Liver (tissue), 9 donors: ENCODE results near the gene ZNF738. TPM values are rescaled to one million over a fixed set of nuclear protein-coding genes. Genes with fewer than 3 reads are reported as not detected.
"Not testable (repeated sequence)": the region's sequence is repeated elsewhere in the genome, so short reads cannot be mapped to it uniquely, and the experiment has no call there.

Source experiments
- DNase-seq: peaks from one replicate; pipeline ENCODE4 v3.0.0-alpha.2; 2017; ENCODE audit warnings: low spot score
- H3K27ac ChIP-seq, 2 donors: one replicate each; pipeline ENCODE4 v1.7.0; 2013; ENCODE audit warnings: inconsistent platforms in 2 of 2, low read length in 2 of 2, control low read depth in 1 of 2, low read depth in 1 of 2, mild to moderate bottlenecking in 1 of 2
- H3K27me3 ChIP-seq, 4 donors: one replicate each; pipeline versions ENCODE4 v1.6.1 to v1.7.0; 2013; ENCODE audit warnings: low read length in 3 of 4, inconsistent platforms in 1 of 4, mild to moderate bottlenecking in 1 of 4, moderate library complexity in 1 of 4; ENCODE audit not compliant: control insufficient read depth in 4 of 4, insufficient read depth in 4 of 4
- H3K36me3 ChIP-seq, 4 donors: one replicate each; pipeline versions ENCODE4 v1.6.1 to v1.7.0; 2013; ENCODE audit warnings: low read length in 3 of 4, mild to moderate bottlenecking in 3 of 4, low read depth in 1 of 4, moderate library complexity in 1 of 4; ENCODE audit not compliant: control insufficient read depth in 4 of 4, insufficient read depth in 3 of 4
- H3K4me1 ChIP-seq, 4 donors: one replicate each; pipeline versions ENCODE4 v1.6.1 to v1.7.0; 2013; ENCODE audit warnings: low read length in 3 of 4, mild to moderate bottlenecking in 3 of 4, moderate library complexity in 1 of 4; ENCODE audit not compliant: control insufficient read depth in 4 of 4, insufficient read depth in 4 of 4
- H3K4me3 ChIP-seq, 3 donors: one replicate each; pipeline versions ENCODE4 v1.6.1 to v1.7.0; 2013; ENCODE audit warnings: low read length in 3 of 3, control low read depth in 1 of 3, low read depth in 1 of 3, mild to moderate bottlenecking in 1 of 3
- H3K9ac ChIP-seq, 2 donors: one replicate each; pipeline ENCODE4 v1.7.0; 2013; ENCODE audit warnings: low read length in 2 of 2, mild to moderate bottlenecking in 2 of 2, moderate library complexity in 2 of 2, control low read depth in 1 of 2, low read depth in 1 of 2
- H3K9me3 ChIP-seq, 4 donors: one replicate each; pipeline versions ENCODE4 v1.6.1 to v1.7.0; 2013; ENCODE audit warnings: low read length in 3 of 4; ENCODE audit not compliant: control insufficient read depth in 4 of 4
- EGR1 ChIP-seq, 2 donors: IDR thresholded peaks; 2 replicates each; pipeline ENCODE4 v1.6.1; 2016 to 2018; ENCODE audit warnings: antibody characterized with exemption in 2 of 2, low read depth in 2 of 2
- FOXA1 ChIP-seq: IDR thresholded peaks from 2 replicates; pipeline ENCODE4 v1.6.1; 2016; ENCODE audit warnings: antibody characterized with exemption
- FOXA2 ChIP-seq: IDR thresholded peaks from 2 replicates; pipeline ENCODE4 v1.6.1; 2016; ENCODE audit warnings: antibody characterized with exemption
- GABPA ChIP-seq, 2 donors: IDR thresholded peaks in 1 of 2; conservative IDR thresholded peaks in 1 of 2; 2 replicates each; pipeline ENCODE4 v1.6.1; 2016; ENCODE audit warnings: antibody characterized with exemption in 2 of 2, mild to moderate bottlenecking in 1 of 2, moderate library complexity in 1 of 2
- HNF4A ChIP-seq, 2 donors: conservative IDR thresholded peaks; 2 replicates each; pipeline ENCODE4 v1.6.1; 2016; ENCODE audit warnings: antibody characterized with exemption in 2 of 2, mild to moderate bottlenecking in 2 of 2
- HNF4G ChIP-seq: IDR thresholded peaks from 2 replicates; pipeline ENCODE4 v1.6.1; 2016; ENCODE audit warnings: antibody characterized with exemption
- JUND ChIP-seq, 2 donors: IDR thresholded peaks; 2 replicates each; pipeline ENCODE4 v1.6.1; 2016; ENCODE audit warnings: antibody characterized with exemption in 2 of 2
- MAX ChIP-seq: IDR thresholded peaks from 2 replicates; pipeline ENCODE4 v1.6.1; 2016; ENCODE audit warnings: antibody characterized with exemption
- NR2F2 ChIP-seq: IDR thresholded peaks from 2 replicates; pipeline ENCODE4 v1.6.1; 2016; ENCODE audit warnings: antibody characterized with exemption
- RAD21 ChIP-seq, 2 donors: IDR thresholded peaks; 2 replicates each; pipeline ENCODE4 v1.6.1; 2016; ENCODE audit warnings: antibody characterized with exemption in 2 of 2, mild to moderate bottlenecking in 2 of 2
- SP1 ChIP-seq: IDR thresholded peaks from 2 replicates; pipeline ENCODE4 v1.6.1; 2018; ENCODE audit warnings: antibody characterized with exemption, mild to moderate bottlenecking
- TAF1 ChIP-seq: conservative IDR thresholded peaks from 2 replicates; pipeline ENCODE4 v1.6.1; 2016; ENCODE audit warnings: antibody characterized with exemption, mild to moderate bottlenecking
- YY1 ChIP-seq: IDR thresholded peaks from 2 replicates; pipeline ENCODE4 v1.6.1; 2016; ENCODE audit warnings: antibody characterized with exemption, mild to moderate bottlenecking
- WGBS: extraction: QIAGEN DNeasy Blood & Tissue Kit; methylation state at CpG from one replicate; pipeline ENCODE4 v1.1.7; 2013; 5-methylcytosine and 5-hydroxymethylcytosine counted together
- polyA plus RNA-seq, 2 donors: library from polyadenylated mRNA; stranded (reverse) in 1 of 2; unstranded in 1 of 2; fragments of 200-250 nt in 1 of 2; fragments of >200 nt in 1 of 2; fragmentation: Nextera tagmentation in 1 of 2; extraction: Ambion mirVana in 1 of 2; gene quantifications; one replicate each; pipeline versions ENCODE4 v1.2.1 to v1.2.3, GENCODE V29; 2013 to 2015
- total RNA-seq, 2 donors: library from RNA; depleted of rRNA; stranded (reverse); fragments of >200 nt; gene quantifications; one replicate each; pipeline ENCODE4 v1.2.3, GENCODE V29; 2014
- TF ChIP-seq, protein P1 (sequence below): fragments of 150-350 bp; IDR thresholded peaks from 2 replicates; pipeline ENCODE4 v1.5.1; 2017; ENCODE audit warnings: improper control_type of control experiment, low read depth, low read length; ENCODE audit not compliant: missing input control
- TF ChIP-seq, protein P2 (sequence below): IDR thresholded peaks from 2 replicates; pipeline ENCODE4 v1.6.1; 2016; ENCODE audit warnings: antibody characterized with exemption
- TF ChIP-seq, protein P3 (sequence below): IDR thresholded peaks from 2 replicates; pipeline ENCODE4 v1.6.1; 2016; ENCODE audit warnings: antibody characterized with exemption
- donor health status: healthy.
- donor health status: healthy.
- donor health status: healthy.
- donor health status: healthy.
- donor health status: healthy.

The ZNF738 gene
- total RNA-seq: 1 to 10 TPM in 1 of 2 donors, under 1 TPM in 1; 0.67 to 4.5 TPM
- polyA plus RNA-seq: under 1 TPM; 0.29 to 0.50 TPM

- H3K4me1 ChIP-seq: no peaks in the 10 kb centered on the region
- H3K4me3 ChIP-seq: peak within 1 kb of the TSS; percentile 16 to 44 (median 36)
- no peaks in the 10 kb centered on the region for H3K27me3 ChIP-seq
- WGBS: 2% methylated on average over 36 of the region's 36 CpGs
- TF ChIP-seq HNF4A (conservative IDR thresholded peaks at IDR 0.05): no peak
- TF ChIP-seq FOXA2: no peak
- peak; percentile 29 to 55 for TF ChIP-seq GABPA (IDR thresholded peaks at IDR 0.05 in 1 of 2, conservative IDR thresholded peaks at IDR 0.05 in 1 of 2)
- no peak for TF ChIP-seq FOXA1
- TF ChIP-seq SP1: peak; percentile 48
- H3K9me3 ChIP-seq: peaks cover 0 to 4% (median 3%) of the 10 kb centered on the region in 4 donors
- no peak within 1 kb of the TSS for H3K9ac ChIP-seq
- DNase-seq: peak; percentile 78
- H3K36me3 ChIP-seq: no peaks in the 10 kb centered on the region
- peak within 1 kb of the TSS in 1 of 2 donors; percentile 54 for H3K27ac ChIP-seq
Observed at GRCh38 chr19:21358768-21359451, at the start of gene ZNF738. ZNF738 (plus strand) TSS chr19:21359000; CDS start chr19:21359141, 141 bp downstream.

GRCh38 chr19:21312807-21313206 is 46.0 kb upstream of the ZNF738 start:
- 99% methylated on average over 2 of the region's 2 CpGs for WGBS
- not testable (repeated sequence) for H3K27me3 ChIP-seq, H3K27ac ChIP-seq, H3K36me3 ChIP-seq, H3K4me1 ChIP-seq, H3K9me3 ChIP-seq, DNase-seq, H3K9ac ChIP-seq
- H3K4me3 ChIP-seq: peak overlapping the region in 1 of 3 donors; percentile 49

DNA sequence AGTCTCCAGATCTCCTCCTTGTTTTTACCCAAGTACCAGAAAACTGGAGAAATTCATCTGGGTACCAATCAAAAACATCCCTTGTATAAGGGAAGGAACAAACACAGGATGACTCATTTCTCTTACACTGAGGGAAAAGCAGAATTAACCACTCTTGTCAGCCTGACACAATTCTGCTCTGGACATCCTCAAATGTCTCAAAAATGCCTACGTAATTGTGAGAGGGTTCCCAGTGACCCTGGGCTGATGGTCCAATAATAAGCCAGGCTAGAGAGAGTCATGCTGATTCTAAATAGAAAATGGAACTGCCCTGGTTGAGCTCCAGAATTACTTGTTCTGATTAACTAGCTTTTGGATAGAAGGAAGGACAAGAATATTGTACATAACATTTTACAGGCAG is 44.1 kb upstream of the ZNF738 start:
- H3K36me3 ChIP-seq: peaks cover 0 to 4% (median 0%) of the 10 kb centered on the region in 4 donors
- no peaks in the 10 kb centered on the region for H3K4me1 ChIP-seq
- no peak overlapping the region for H3K27ac ChIP-seq
- no peak for DNase-seq
- no peak overlapping the region for H3K4me3 ChIP-seq
- WGBS: 86% methylated on average over 1 of the region's 1 CpG
- peaks cover 0 to 3% (median 0%) of the 10 kb centered on the region in 4 donors for H3K9me3 ChIP-seq
- no peak overlapping the region for H3K9ac ChIP-seq
- TF ChIP-seq, protein P1, sequence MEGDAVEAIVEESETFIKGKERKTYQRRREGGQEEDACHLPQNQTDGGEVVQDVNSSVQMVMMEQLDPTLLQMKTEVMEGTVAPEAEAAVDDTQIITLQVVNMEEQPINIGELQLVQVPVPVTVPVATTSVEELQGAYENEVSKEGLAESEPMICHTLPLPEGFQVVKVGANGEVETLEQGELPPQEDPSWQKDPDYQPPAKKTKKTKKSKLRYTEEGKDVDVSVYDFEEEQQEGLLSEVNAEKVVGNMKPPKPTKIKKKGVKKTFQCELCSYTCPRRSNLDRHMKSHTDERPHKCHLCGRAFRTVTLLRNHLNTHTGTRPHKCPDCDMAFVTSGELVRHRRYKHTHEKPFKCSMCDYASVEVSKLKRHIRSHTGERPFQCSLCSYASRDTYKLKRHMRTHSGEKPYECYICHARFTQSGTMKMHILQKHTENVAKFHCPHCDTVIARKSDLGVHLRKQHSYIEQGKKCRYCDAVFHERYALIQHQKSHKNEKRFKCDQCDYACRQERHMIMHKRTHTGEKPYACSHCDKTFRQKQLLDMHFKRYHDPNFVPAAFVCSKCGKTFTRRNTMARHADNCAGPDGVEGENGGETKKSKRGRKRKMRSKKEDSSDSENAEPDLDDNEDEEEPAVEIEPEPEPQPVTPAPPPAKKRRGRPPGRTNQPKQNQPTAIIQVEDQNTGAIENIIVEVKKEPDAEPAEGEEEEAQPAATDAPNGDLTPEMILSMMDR: no peak
- TF ChIP-seq JUND (IDR thresholded peaks at IDR 0.05): peak in 1 of 2 donors; percentile 19
- H3K27me3 ChIP-seq: no peaks in the 10 kb centered on the region

DNA sequence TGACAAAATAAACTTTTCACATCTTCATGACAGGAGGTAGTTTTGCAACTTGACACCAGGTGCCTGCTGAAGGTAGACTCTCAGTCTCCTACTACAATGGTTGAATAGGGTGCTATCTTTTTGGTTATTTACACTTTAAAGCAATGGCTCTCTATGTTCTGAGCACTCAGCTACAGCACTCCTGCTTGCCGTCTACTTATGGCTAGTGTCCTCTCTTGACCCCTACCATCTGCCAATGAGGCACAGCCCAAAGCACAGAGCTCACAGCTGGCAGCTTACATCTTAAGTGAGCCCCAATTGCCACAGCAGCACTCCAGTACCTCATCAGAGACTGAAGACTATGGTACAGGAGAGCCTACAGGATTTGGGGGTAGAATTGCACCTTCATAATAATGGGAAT is 41.0 kb upstream of the ZNF738 start:
- Histone ChIP-seq H3K36me3 (peaks cover 0 to 2% (median 0%) of the 10 kb centered on the region in 4 donors), H3K9ac (no peak overlapping the region), H3K27ac (no peak overlapping the region), H3K9me3 (peaks cover 0 to 3% (median 0%) of the 10 kb centered on the region in 4 donors), H3K27me3 (no peaks in the 10 kb centered on the region), H3K4me1 (no peaks in the 10 kb centered on the region), H3K4me3 (no peak overlapping the region)
- DNase-seq: no peak
- 79% methylated on average over 1 of the region's 1 CpG for WGBS
- TF ChIP-seq TAF1 (no peak), RAD21 (IDR thresholded peaks at IDR 0.05) (no peak), NR2F2 (no peak), EGR1 (IDR thresholded peaks at IDR 0.05; ENCODE audit: low read depth in 2 of 2) (no peak), HNF4G (no peak), FOXA1 (no peak), JUND (IDR thresholded peaks at IDR 0.05) (no peak), HNF4A (conservative IDR thresholded peaks at IDR 0.05) (no peak), MAX (no peak), YY1 (no peak)
- TF ChIP-seq, protein P1: no peak
- TF ChIP-seq, protein P2, sequence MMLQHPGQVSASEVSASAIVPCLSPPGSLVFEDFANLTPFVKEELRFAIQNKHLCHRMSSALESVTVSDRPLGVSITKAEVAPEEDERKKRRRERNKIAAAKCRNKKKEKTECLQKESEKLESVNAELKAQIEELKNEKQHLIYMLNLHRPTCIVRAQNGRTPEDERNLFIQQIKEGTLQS: no peak
- TF ChIP-seq, protein P3, sequence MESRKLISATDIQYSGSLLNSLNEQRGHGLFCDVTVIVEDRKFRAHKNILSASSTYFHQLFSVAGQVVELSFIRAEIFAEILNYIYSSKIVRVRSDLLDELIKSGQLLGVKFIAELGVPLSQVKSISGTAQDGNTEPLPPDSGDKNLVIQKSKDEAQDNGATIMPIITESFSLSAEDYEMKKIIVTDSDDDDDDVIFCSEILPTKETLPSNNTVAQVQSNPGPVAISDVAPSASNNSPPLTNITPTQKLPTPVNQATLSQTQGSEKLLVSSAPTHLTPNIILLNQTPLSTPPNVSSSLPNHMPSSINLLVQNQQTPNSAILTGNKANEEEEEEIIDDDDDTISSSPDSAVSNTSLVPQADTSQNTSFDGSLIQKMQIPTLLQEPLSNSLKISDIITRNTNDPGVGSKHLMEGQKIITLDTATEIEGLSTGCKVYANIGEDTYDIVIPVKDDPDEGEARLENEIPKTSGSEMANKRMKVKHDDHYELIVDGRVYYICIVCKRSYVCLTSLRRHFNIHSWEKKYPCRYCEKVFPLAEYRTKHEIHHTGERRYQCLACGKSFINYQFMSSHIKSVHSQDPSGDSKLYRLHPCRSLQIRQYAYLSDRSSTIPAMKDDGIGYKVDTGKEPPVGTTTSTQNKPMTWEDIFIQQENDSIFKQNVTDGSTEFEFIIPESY: no peak
